ENCODE data around the gene CD86. TPM values are rescaled to one million over a fixed set of nuclear protein-coding genes. Genes with fewer than 3 reads are reported as not detected.

Gene CD86
- total and polyA plus RNA-seq, 7 donors: 0.16 to 1.4 (median 0.71) TPM

GRCh38 chr3:122064326-122064725 is 9.2 kb downstream of the CD86 start:
- 81 to 87% (median 84%) methylated on average over 4 of the region's 4 CpGs for WGBS, 3 donors
- DNase-seq (no peak), ATAC-seq (no peak)
- no peak overlapping the region for H3K4me3 ChIP-seq
- H3K9me3 ChIP-seq: no peaks in the 10 kb centered on the region
- no peak for TF ChIP-seq CTCF (IDR thresholded peaks at IDR 0.05)
- no peaks in the 10 kb centered on the region for H3K4me1 ChIP-seq
- intact Hi-C loops (cut with DNase I): no loop called here
- H3K27me3 ChIP-seq (ENCODE audit: insufficient read depth in 3 of 3, low read length in 2 of 3): no peaks in the 10 kb centered on the region
- H3K27ac ChIP-seq: no peak overlapping the region
- no peaks in the 10 kb centered on the region for H3K36me3 ChIP-seq (ENCODE audit: insufficient read depth in 1 of 2, low read depth in 1 of 2)

- 50 to 58% (median 52%) methylated on average over 6 of the region's 6 CpGs for WGBS, 3 donors
- no peak for DNase-seq
- no peaks in the 10 kb centered on the region for H3K4me1 ChIP-seq
- ATAC-seq: no peak
- no peaks in the 10 kb centered on the region for H3K36me3 ChIP-seq (ENCODE audit: insufficient read depth in 1 of 2, low read depth in 1 of 2)
- no peak overlapping the region for H3K4me3 ChIP-seq
- no peak overlapping the region for H3K27ac ChIP-seq
- TF ChIP-seq CTCF (IDR thresholded peaks at IDR 0.05): no peak
- no peaks in the 10 kb centered on the region for H3K27me3 ChIP-seq (ENCODE audit: insufficient read depth in 3 of 3, low read length in 2 of 3)
- no peaks in the 10 kb centered on the region for H3K9me3 ChIP-seq
- intact Hi-C loops (cut with DNase I): no loop called here
Measured at GRCh38 chr3:122066331-122067213, 11.4 kb downstream of the CD86 start.

GRCh38 chr3:122067214-122067550 is 12.0 kb downstream of the CD86 start:
- TF ChIP-seq CTCF (IDR thresholded peaks at IDR 0.05): no peak
- Histone ChIP-seq H3K27ac (no peak overlapping the region), H3K9me3 (no peaks in the 10 kb centered on the region), H3K36me3 (ENCODE audit: insufficient read depth in 1 of 2, low read depth in 1 of 2) (no peaks in the 10 kb centered on the region), H3K4me1 (no peaks in the 10 kb centered on the region), H3K27me3 (ENCODE audit: insufficient read depth in 3 of 3, low read length in 2 of 3) (no peaks in the 10 kb centered on the region), H3K4me3 (no peak overlapping the region)
- ATAC-seq (no peak), DNase-seq (no peak)
- intact Hi-C loops (cut with DNase I): no loop called here
- 54 to 64% (median 54%) methylated on average over 5 of the region's 5 CpGs for WGBS, 3 donors

GRCh38 chr3:122067588-122068240 is 12.6 kb downstream of the CD86 start:
- Histone ChIP-seq H3K4me3 (no peak overlapping the region), H3K27ac (no peak overlapping the region), H3K4me1 (no peaks in the 10 kb centered on the region), H3K27me3 (ENCODE audit: insufficient read depth in 3 of 3, low read length in 2 of 3) (no peaks in the 10 kb centered on the region), H3K36me3 (ENCODE audit: insufficient read depth in 1 of 2, low read depth in 1 of 2) (no peaks in the 10 kb centered on the region), H3K9me3 (no peaks in the 10 kb centered on the region)
- WGBS, 3 donors: 71 to 79% (median 79%) methylated on average over 2 of the region's 2 CpGs
- ATAC-seq (no peak), DNase-seq (no peak)
- TF ChIP-seq CTCF (IDR thresholded peaks at IDR 0.05): no peak
- intact Hi-C loops (cut with DNase I): no loop called here

Data from psoas muscle (tissue), 8 donors.